A673 (cell line): ENCODE data around the gene RHOF. TPM values are rescaled to one million over a fixed set of nuclear protein-coding genes. Genes with fewer than 3 reads are reported as not detected.

Source experiments
- BruUV-seq: library from RNA; stranded (reverse); fragments of 400-500 nt; replicated peaks from 2 replicates; lab custom pipeline; 2021; lab: Mats Ljungman, UMichigan
- CTCF ChIA-PET: fragments of 300-600 bp; sonication (Branson Sonifier 250); formaldehyde crosslinking; loops from one replicate; lab custom pipeline; 2022; ENCODE audit warnings: antibody characterized with exemption; lab: Charles Lee
- POLR2A ChIA-PET: fragments of 300-600 bp; sonication (Branson Sonifier 250); formaldehyde crosslinking; loops from one replicate; lab custom pipeline; 2022; ENCODE audit warnings: antibody characterized with exemption; ENCODE audit not compliant: low non-redundant PET; lab: Charles Lee
- DNase-seq: peaks from one replicate; pipeline ENCODE4 v3.0.0-alpha.2; 2015; ENCODE audit warnings: low spot score
- H3K27ac ChIP-seq: fragments of 200-600 bp; sonication (generic); 2 replicates; pipeline ENCODE4 v1.5.1; 2016; ENCODE audit warnings: mixed run types, low read depth, mild to moderate bottlenecking, mixed read lengths, antibody characterized with exemption, low read length; ENCODE audit not compliant: poor library complexity, severe bottlenecking
- H3K27me3 ChIP-seq: fragments of 200-600 bp; sonication (generic); replicated peaks from 2 replicates; pipeline ENCODE4 v1.6.1; 2017; ENCODE audit warnings: mixed run types, low read depth, mild to moderate bottlenecking, mixed read lengths, antibody characterized with exemption, low read length; ENCODE audit not compliant: insufficient read depth, poor library complexity
- H3K36me3 ChIP-seq: fragments of 200-600 bp; sonication (generic); 2 replicates; pipeline ENCODE4 v1.6.1; 2016; ENCODE audit warnings: mixed run types, mild to moderate bottlenecking, mixed read lengths, antibody characterized with exemption, low read length; ENCODE audit not compliant: insufficient read depth, poor library complexity, severe bottlenecking
- H3K4me1 ChIP-seq: fragments of 200-600 bp; sonication (generic); 2 replicates; pipeline ENCODE4 v1.6.1; 2017; ENCODE audit warnings: mixed run types, mild to moderate bottlenecking, mixed read lengths, antibody characterized with exemption, low read length; ENCODE audit not compliant: insufficient read depth, poor library complexity, severe bottlenecking
- H3K4me3 ChIP-seq: fragments of 200-600 bp; sonication (generic); 2 replicates; pipeline ENCODE4 v1.5.1; 2016; ENCODE audit warnings: low read depth, mixed run types, mild to moderate bottlenecking, mixed read lengths, low read length; ENCODE audit not compliant: poor library complexity, severe bottlenecking
- H3K9me3 ChIP-seq: fragments of 200-600 bp; sonication (generic); 2 replicates; pipeline ENCODE4 v1.6.1; 2016; ENCODE audit warnings: mixed run types, low read depth, mild to moderate bottlenecking, mixed read lengths, antibody characterized with exemption, low read length; ENCODE audit not compliant: poor library complexity, severe bottlenecking
- CTCF ChIP-seq: fragments of 300-800, 200-600 bp; sonication (generic); conservative IDR thresholded peaks from 2 replicates; pipeline ENCODE4 v1.5.1; 2017; ENCODE audit warnings: low read depth, mild to moderate bottlenecking, antibody characterized with exemption, low read length, moderate library complexity, mixed read lengths
- EZH2 ChIP-seq: fragments of 200-600 bp; sonication (generic); IDR thresholded peaks from 2 replicates; pipeline ENCODE4 v1.6.1; 2017; ENCODE audit warnings: borderline replicate concordance, low read depth, mild to moderate bottlenecking, mixed read lengths, antibody characterized with exemption, low read length; ENCODE audit not compliant: poor library complexity, severe bottlenecking
- intact Hi-C: fragments of 100-400 bp; cut with micrococcal nuclease; formaldehyde crosslinking; loops from one replicate; pipeline ENCODE4 v1.10.0; 2022; ENCODE audit not compliant: unreplicated experiment
- total RNA-seq: library from RNA; stranded (reverse); gene quantifications from 2 replicates; pipeline ENCODE4 v1.2.3, GENCODE V29; 2021

Gene RHOF
- total RNA-seq, 1 experiment from 2014 or later: 21.1 TPM

GRCh38 chr12:121804417-121805111 lies 11.1 kb upstream of the RHOF start:
- H3K4me1 ChIP-seq: peaks cover 16% of the 10 kb centered on the region
- peak; percentile 57 for DNase-seq
- intact Hi-C loops: no loop called here
- no peak for TF ChIP-seq EZH2
- TF ChIP-seq CTCF: no peak
- H3K27ac ChIP-seq: peak overlapping the region; percentile 100
- H3K4me3 ChIP-seq: peak overlapping the region; percentile 81
- ChIA-PET POLR2A (interaction anchor here (0.6 kb wide), 1 partner anchor 39 kb away, joined by 3 read pairs; no protein-coding TSS in a partner anchor), CTCF (interaction anchor here (0.7 to 3.6 kb wide), 3 partner anchors 10 to 84 kb away, joined by 4 to 30 read pairs (median 7); partner anchors contain the start of genes PSMD9 and RHOF)
- peaks cover 10% of the 10 kb centered on the region for H3K36me3 ChIP-seq
- H3K27me3 ChIP-seq: no peaks in the 10 kb centered on the region
- BruUV-seq: no TSS peak
- no peaks in the 10 kb centered on the region for H3K9me3 ChIP-seq

DNA sequence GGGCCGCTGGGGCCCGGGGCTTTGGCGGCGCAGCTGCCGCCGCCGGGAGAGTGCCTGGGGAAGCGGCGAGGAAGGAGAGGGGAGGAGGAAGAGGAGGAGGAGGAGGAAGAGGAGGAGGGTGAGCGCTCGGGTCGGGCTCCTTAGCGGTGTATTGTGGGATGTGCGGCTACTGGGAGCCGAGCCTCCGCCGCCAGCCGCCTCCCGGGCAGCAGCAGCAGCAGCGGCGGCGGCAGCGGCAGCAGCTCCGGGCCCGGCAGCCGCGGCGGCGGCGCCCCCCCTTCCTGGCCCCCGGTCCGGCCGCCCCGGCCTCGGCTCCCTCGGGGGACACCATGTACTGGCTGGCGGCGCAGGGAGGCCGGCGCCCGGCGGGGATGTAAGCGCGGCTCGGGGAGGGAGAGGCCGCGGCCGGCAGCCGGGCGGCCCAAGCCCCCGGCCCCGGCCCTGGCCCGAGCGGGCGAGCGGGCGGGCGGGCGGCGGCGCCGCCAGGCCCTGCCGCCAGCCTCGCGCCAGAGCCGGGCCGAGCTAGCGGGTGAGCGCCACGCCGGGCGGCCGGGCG lies 10.5 kb upstream of the RHOF start, which contains the start of gene SETD1B:
SETD1B (plus strand) TSS at position 149 of the 556 bp plus-strand sequence. CDS start 729 bp downstream, outside the sequence.
- Histone ChIP-seq H3K9me3 (no peaks in the 10 kb centered on the region), H3K4me1 (peaks cover 20% of the 10 kb centered on the region), H3K4me3 (peak within 1 kb of the TSS; percentile 81), H3K27me3 (no peaks in the 10 kb centered on the region), H3K36me3 (peaks cover 10% of the 10 kb centered on the region), H3K27ac (peak within 1 kb of the TSS; percentile 100)
- peak; percentile 72 for DNase-seq
- POLR2A ChIA-PET: no interaction called here
- BruUV-seq: no TSS peak
- CTCF ChIA-PET: interaction anchor here (0.7 to 3.6 kb wide), 3 partner anchors 9 to 84 kb away, joined by 4 to 30 read pairs (median 7); partner anchors contain the start of genes PSMD9 and RHOF
- TF ChIP-seq EZH2: no peak
- TF ChIP-seq CTCF: no peak
- intact Hi-C loops: no loop called here

DNA sequence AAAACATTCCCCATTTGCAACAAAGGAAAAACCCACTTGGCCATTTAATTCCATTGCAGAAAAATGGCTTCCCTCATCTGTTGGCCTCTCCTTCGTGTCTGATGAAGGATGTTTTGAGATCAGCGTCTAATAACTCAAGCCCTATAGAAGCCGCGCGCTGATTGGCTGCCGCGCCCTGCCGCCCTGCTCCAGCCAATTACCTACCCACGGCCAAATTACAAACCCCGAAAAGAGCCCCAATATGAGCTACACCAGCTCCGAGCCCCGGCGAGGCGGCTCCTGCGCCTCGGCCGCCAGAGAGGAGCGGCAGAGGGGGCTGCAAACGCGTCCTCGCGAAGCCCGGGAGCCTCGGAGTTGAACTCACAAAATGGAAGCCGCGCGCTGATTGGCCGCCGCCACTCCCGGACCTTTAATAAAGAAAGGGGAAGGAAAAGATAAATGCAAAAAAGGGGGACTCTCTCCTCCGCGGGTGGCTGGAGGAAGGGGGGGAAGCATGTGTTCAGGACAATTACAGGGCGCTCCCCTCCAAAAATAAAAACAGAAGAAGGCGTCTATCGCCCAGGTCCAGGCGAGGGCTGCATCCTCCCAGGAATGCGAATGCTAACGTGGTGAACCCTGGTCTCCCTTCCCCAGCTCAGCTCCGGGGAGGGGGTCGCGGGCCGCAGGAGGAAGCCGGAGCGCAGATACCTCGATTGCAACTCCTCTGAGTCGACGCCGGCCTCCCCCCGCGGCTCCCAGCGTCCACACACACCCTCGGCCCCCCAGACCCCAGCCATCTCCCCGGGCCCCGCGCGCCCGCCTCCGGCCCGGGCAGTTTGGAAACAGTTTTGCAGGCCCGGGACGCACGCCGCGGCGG lies 9.6 kb upstream of the RHOF start:
- Histone ChIP-seq H3K9me3 (no peaks in the 10 kb centered on the region), H3K4me1 (peaks cover 29% of the 10 kb centered on the region), H3K36me3 (peaks cover 12% of the 10 kb centered on the region), H3K27me3 (no peaks in the 10 kb centered on the region), H3K4me3 (peak overlapping the region; percentile 81), H3K27ac (peak overlapping the region; percentile 100)
- intact Hi-C loops: no loop called here
- DNase-seq: peak; percentile 98
- TF ChIP-seq EZH2 (no peak), CTCF (0 out of 2 replicates have a peak, but pooled peaks have one; percentile 18)
- ChIA-PET POLR2A (interaction anchor here (0.7 to 1.7 kb wide), 6 partner anchors 8 to 117 kb away, joined by 3 to 12 read pairs (median 3); partner anchors contain the start of gene RHOF), CTCF (interaction anchor here (1.5 kb wide), 1 partner anchor 85 kb away, joined by 3 read pairs; the partner anchor contains the start of gene PSMD9)
- no TSS peak for BruUV-seq
